ENCODE data around the gene CROCC2.

The CROCC2 gene

DNA sequence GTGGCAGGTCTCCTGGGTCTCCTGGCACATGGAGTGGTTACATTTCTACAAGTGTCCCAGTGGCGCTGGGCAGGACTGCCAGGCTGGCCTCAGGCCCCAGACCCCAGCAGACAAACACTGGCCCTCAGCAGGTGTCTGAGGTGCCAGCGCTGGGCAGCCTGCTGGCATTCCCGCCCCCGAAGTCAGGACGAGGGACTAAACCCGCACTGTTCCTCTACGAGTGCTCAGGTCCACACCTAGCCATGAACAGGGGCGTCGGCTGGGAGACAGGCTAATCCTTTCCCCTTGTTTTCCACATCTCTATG, 105.1 kb downstream of the CROCC2 start:
- no peak for DNase-seq (ENCODE audit: extremely low read depth, low read depth)
- H3K4me3 ChIP-seq (replicated peaks; ENCODE audit: low read depth, low read length): no peak overlapping the region
- TF ChIP-seq, protein P1, sequence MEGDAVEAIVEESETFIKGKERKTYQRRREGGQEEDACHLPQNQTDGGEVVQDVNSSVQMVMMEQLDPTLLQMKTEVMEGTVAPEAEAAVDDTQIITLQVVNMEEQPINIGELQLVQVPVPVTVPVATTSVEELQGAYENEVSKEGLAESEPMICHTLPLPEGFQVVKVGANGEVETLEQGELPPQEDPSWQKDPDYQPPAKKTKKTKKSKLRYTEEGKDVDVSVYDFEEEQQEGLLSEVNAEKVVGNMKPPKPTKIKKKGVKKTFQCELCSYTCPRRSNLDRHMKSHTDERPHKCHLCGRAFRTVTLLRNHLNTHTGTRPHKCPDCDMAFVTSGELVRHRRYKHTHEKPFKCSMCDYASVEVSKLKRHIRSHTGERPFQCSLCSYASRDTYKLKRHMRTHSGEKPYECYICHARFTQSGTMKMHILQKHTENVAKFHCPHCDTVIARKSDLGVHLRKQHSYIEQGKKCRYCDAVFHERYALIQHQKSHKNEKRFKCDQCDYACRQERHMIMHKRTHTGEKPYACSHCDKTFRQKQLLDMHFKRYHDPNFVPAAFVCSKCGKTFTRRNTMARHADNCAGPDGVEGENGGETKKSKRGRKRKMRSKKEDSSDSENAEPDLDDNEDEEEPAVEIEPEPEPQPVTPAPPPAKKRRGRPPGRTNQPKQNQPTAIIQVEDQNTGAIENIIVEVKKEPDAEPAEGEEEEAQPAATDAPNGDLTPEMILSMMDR (IDR thresholded peaks at IDR 0.05; ENCODE audit: low read depth, low read length, missing control alignments): no peak

DNA sequence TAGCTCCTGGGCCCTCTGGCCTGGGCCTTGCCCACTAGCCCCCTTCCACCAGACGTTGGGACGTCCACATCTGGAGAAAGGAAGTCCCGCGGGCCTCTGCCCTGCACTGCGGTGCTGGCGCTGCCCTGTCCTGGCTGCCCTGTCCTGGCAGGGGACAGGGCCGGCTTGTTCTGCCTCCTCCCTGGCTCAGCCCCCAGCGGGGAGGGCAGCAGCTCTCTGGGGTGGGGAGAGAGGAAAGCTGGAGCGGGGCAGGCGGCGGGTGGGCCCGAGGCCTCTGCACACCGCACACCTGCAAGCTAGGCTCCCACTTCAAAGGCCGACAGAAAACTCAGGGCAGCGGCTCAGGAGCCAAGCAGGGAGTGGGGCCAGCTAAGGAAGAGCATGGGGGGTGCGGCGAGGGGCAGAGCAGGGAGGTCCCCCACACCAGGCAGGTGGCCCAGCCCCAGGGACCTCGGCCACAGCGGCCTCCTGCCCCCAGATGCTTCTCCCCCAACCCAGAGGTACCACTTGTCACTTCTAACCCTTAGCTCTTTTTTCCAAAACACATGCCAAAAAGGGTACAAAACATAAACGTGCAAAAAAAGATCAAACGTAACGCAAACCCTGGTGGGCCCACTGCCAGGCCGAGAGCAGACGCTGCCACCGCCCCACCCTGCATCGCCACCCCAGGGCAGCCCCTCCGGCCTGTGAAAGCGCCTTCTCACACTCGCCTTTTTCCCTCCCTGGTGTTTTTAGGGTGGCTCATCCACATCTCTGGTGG, 105.8 kb downstream of the CROCC2 start:
- no peak for DNase-seq (ENCODE audit: extremely low read depth, low read depth)
- no peak overlapping the region for H3K4me3 ChIP-seq (replicated peaks; ENCODE audit: low read depth, low read length)
- TF ChIP-seq, protein P1 (IDR thresholded peaks at IDR 0.05; ENCODE audit: low read depth, low read length, missing control alignments): no peak

DNA sequence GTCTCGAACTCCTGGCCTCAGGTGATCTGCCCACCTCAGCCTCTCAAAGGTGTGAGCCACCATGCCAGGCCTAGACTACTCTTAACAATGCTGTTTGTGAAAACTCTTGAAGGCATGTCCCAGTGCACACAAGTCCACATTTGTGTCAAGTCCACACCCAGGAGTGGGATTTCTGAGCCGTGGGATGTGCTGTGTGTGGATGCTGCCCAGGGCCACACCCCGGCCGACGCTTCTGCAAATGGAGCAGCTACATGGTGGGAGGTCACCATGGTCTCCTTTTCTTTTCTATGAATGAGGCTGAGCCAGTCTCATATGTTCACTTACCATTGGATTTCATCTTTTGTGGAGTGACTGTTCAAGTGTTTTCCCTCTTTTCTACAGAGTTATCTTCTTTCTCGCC, 108.1 kb downstream of the CROCC2 start:
- no peak overlapping the region for H3K4me3 ChIP-seq (replicated peaks; ENCODE audit: low read depth, low read length)
- DNase-seq (ENCODE audit: extremely low read depth, low read depth): no peak
- TF ChIP-seq, protein P1 (IDR thresholded peaks at IDR 0.05; ENCODE audit: low read depth, low read length, missing control alignments): no peak

DNA sequence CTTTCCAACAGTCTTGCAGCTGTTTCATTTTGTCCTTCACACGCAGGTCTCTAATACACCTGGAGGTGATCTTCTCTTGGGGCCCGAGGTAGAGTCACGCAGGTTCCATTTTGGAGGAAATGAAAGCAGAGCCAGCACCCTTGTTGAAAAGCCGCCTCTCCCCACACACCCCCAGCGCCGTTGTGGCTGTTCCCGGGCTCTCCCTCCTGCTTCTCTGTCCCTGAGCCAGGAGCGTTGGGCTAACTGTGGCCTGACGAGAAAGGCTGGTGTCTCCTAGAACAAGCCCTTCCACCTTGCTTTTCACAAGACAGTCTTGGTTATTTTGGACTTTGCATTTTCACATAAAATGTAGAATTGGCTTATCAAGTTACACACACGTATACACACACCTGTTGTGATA, 108.6 kb downstream of the CROCC2 start:
- TF ChIP-seq, protein P1 (IDR thresholded peaks at IDR 0.05; ENCODE audit: low read depth, low read length, missing control alignments): no peak
- DNase-seq (ENCODE audit: extremely low read depth, low read depth): no peak
- H3K4me3 ChIP-seq (replicated peaks; ENCODE audit: low read depth, low read length): no peak overlapping the region

DNA sequence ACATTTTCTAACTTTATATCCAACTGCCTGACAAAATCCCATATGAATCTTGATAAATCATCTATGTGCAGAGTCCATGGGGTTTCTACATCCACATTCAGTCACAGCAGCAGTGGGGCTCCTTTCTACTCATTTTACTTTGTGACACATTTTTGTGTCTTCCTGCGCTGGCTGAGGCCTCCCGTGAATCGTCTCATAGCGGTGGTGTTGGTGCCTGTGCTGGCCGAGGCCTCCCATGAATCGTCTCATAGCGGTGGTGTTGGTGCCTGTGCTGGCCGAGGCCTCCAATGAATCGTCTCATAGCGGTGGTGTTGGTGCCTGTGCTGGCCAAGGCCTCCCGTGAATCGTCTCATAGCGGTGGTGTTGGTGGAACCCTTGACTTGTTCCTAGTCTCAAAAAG, 109.3 kb downstream of the CROCC2 start:
- TF ChIP-seq, protein P1 (IDR thresholded peaks at IDR 0.05; ENCODE audit: low read depth, low read length, missing control alignments): no peak
- no peak overlapping the region for H3K4me3 ChIP-seq (replicated peaks; ENCODE audit: low read depth, low read length)
- no peak for DNase-seq (ENCODE audit: extremely low read depth, low read depth)

DNA sequence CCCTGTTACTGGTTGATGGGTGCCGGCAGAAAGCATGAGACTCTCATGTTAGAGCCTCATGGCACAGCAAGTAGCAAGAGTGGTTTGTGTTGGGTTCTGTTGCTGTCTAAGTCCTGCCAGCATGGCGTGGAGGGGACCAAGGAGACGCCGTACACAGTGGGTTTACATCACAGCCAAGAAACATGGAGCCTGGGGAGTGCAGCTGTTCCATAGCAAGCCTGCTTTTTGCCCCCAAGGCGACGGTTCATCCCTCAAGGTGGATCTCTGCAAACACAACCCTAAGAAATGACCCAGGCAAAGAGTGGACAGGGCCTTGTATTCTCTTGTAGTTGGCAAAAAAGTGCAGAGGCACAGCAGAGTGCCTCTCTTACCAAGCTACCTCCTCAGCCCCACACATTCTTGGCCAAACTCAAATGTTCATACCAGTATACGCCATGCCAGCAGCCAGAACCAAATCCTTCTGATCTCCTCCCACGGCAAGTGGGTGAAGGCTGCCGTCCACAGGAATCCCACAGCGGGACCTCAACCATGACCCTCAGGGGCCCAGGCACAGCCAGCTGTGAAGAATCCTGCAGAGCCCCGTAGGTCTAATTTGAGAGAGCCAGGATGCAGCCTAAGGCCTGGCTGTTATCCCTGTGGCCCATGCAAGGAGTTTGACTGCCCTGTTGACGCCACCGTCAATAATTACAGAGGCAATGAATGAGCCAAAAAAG, 111.2 kb downstream of the CROCC2 start:
- no peak for DNase-seq (ENCODE audit: extremely low read depth, low read depth)
- no peak overlapping the region for H3K4me3 ChIP-seq (replicated peaks; ENCODE audit: low read depth, low read length)
- TF ChIP-seq, protein P1 (IDR thresholded peaks at IDR 0.05; ENCODE audit: low read depth, low read length, missing control alignments): no peak
